A549 treated with AZD2906 at 1 μM for 4 hours (cell line): ENCODE measurements around the gene PRUNE1. TPM values are rescaled to one million over a fixed set of nuclear protein-coding genes. Genes with fewer than 3 reads are reported as not detected.

Experiments
- total RNA-seq: library from RNA; stranded (reverse); fragments of 200-300 nt; extraction: Qiagen RNA extraction; gene quantifications from 5 replicates; pipeline ENCODE4 v1.2.3, GENCODE V29; 2022

Gene PRUNE1, protein sequence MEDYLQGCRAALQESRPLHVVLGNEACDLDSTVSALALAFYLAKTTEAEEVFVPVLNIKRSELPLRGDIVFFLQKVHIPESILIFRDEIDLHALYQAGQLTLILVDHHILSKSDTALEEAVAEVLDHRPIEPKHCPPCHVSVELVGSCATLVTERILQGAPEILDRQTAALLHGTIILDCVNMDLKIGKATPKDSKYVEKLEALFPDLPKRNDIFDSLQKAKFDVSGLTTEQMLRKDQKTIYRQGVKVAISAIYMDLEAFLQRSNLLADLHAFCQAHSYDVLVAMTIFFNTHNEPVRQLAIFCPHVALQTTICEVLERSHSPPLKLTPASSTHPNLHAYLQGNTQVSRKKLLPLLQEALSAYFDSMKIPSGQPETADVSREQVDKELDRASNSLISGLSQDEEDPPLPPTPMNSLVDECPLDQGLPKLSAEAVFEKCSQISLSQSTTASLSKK
- total RNA-seq: 12.1 to 17.8 TPM (median 16.5 TPM) in 5 replicates

DNA sequence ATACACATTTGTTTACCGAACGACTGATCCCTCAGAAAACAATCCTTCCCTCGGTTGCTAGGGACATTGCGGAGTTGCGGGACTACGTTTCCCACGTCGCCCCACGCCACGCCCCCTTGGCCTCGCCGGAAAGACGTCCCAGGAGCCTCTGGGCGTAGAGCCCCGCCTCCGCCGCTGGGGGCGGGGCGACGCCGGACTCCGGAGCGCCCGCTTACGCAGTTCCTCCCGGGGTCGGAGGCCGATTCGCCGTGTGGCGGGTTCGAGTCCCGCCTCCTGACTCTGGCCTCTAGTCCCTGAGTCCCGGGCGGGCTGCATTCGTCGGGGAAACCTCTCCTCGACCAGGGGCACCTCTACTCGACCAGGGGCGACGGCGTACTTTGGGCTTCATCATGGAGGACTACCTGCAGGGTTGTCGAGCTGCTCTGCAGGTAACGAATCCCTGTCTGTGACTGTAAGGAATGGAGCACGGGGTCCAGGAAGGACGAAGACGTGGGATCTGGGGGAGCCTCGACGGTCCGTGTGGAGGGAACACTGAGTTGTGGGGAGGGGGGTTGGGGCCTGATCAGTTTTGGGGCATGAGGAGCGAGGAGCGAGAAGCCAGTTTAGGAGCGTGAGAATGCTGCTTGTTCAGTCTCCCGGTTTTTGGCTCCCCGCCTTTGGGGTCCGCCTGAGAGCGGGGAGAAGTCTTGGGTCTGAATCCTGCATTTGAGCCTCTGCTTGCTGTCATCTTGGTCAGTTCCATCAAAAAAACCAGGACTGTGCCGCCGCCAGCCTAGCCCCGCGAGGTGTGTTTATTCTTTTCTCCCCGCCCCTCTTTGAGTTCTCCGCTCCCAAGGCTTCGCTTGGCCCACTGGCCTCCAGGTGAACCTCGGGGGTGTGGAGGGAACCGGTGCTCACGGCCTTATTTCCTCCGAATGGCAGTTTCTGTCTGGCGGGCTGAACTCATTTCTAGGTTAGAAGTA lies at the start of gene PRUNE1:
PRUNE1 (plus strand) TSS at position 206 of the 962 bp plus-strand sequence; CDS start at position 390, 184 bp downstream.

DNA sequence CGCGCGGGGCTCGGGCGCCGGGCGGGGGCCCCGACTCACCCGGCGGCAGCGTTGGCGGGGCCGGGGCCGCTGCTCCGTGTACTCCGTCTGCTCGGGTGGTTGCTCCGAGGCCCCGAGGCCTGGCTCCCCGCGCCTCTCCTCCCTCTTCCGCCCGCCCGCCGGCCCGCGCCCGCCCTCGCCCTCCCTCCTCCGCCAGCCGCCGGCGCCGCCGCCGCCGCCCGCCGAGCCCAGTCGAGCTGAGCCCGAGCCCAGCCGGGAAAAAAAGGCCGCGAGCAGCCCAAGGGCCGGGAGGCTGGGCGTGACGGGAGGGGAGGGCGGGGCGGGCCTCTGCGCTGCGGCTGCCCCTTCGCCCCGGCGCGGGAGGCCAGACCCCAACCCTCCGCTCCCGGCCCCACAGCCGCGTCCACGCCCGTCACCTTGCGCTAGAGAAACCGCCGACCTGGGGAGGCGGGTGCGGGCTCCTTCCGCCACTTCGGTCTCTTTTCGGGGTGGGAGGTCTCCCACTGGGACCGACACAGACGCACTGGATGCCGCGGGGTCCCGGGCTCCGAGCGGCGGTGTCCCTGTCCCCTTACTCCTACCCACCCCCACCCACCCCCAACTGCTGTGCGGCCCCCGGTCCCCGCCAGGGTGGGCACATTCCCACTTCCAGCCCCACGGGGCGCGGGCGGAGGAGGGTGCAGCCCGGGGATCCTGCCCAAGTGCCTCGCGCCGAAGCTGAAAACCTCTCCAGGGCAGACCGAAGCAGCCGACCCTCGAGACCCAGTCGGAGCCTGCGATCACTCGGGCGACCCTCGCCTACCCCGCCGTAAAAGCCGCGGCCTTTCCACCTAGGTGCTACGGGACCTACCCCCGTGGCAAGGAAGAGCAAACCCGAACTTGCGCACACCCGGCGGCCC lies 33.4 kb upstream of the PRUNE1 start, which contains the start of gene CERS2:
CERS2 (minus strand) TSS at position 256 of the 899 bp plus-strand sequence. CDS start 5,745 bp downstream, outside the sequence.

DNA sequence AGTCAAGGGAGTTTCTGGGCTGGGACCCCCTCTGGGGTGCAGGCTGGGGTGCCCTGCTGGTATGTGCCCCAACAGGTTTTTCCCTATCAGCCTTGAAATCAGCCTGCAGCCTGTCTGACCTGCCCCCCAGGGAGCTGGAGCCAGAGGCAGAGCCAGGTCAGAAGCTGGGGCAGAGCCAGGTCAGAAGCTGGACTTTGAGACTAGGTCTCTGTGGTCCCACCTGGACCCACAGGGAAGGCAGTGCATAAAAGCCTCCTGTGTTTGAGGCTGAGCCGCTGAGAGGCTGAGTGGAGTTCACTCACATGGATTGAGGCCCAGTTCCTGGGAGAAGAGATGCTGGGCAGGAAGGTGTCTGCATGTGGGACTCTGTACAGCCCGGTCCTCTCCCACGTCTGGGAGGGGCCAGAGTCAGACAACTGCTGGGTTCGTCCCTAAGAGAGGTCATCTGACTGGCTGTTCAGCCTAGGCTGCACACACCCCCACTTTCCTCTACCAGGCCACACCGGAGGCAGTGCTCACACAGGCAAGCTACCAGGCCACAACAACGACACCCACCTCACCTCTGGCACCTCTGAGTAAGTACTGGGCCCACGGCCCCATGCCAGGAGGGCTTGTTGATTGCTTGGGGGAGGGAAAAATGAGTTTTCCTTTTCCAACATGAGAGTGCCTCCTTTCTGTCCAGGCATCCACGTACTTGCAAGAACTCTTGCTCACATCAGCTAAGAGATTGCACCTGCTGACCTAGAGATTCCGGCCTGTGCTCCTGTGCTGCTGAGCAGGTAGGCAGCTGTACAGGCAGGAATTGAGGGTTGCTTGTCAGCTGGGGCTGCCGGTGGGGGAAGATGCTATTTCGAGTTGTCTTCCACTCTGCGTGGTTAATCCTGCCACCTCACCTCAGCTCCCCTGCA lies 26.2 kb upstream of the PRUNE1 start, which contains the start of gene ANXA9:
ANXA9 (plus strand) TSS at position 488 of the 908 bp plus-strand sequence. CDS start 814 bp downstream, outside the sequence.

DNA sequence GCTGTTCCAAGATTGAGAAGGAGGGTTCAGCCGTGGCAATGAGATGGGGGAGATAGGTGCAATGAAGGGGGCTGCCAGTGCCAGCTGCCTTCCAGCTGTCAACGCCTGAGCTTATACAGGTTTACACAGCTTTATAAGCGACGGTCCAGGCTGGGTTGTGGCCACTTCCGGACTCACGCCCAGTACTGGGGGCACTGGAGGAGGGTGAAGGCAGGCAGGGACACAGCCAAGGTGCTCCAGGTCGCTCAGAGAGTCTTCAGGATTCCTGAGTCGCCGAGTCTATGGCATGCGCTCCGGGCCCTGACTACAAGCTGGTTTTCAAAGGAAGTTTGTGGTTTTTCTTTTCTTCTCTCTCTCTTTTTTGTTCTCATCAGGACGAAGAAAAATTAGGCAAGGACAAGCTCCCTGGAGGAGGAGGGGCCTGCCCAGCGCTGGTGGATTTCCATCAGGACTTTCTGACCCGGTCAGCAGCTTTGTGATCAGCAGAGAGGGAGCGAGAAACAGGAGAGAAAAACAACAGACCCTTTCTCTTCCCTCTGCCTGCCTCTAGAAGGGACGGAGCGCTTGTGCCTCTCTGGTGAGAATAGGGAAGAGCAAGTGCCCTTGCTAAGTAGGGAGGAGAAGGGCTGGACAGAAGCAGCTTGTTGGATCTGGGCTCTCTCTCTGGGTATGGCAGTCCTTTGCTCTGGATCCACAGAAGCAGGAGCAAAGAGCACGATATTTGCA lies 1.8 kb upstream of the PRUNE1 start, which contains the start of gene MINDY1:
MINDY1 (minus strand) TSS at position 576 of the 726 bp plus-strand sequence. CDS start 4,285 bp downstream, outside the sequence.

DNA sequence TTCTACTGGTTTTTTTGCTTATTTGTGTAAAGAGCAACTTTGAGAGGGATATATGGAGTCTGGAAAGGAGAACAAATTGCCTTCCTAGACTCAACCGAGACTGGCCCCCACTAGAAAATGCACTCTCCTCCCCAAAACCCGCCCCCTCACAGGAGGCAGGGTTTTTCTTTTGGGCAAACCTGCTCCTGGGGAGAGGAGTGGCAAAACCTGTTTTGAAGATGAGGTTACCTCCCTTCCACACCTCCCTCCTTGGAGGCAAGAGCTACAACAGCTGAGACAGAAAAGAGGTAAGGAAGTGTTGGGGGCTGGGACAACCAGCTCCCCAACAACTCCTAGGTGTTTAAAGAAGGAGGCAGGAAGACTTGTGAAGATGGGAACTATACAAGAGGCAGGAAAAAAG lies 28.1 kb downstream of the PRUNE1 start, which contains the start of gene BNIPL:
BNIPL (plus strand) TSS at position 231 of the 400 bp plus-strand sequence; CDS start at position 371, 140 bp downstream.

DNA sequence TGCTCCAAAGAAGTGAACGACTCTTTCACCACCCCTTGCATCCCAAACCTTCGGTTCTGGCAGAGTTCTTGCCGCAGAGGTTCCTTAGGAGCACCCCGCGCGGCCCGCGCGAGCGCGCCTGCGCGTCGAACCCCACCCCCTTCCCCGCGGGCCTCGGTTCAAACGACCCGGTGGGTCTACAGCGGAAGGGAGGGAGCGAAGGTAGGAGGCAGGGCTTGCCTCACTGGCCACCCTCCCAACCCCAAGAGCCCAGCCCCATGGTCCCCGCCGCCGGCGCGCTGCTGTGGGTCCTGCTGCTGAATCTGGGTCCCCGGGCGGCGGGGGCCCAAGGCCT lies 39.3 kb downstream of the PRUNE1 start, which contains the start of gene C1orf56:
C1orf56 (plus strand) TSS at position 161 of the 334 bp plus-strand sequence; CDS start at position 258, 97 bp downstream.

DNA sequence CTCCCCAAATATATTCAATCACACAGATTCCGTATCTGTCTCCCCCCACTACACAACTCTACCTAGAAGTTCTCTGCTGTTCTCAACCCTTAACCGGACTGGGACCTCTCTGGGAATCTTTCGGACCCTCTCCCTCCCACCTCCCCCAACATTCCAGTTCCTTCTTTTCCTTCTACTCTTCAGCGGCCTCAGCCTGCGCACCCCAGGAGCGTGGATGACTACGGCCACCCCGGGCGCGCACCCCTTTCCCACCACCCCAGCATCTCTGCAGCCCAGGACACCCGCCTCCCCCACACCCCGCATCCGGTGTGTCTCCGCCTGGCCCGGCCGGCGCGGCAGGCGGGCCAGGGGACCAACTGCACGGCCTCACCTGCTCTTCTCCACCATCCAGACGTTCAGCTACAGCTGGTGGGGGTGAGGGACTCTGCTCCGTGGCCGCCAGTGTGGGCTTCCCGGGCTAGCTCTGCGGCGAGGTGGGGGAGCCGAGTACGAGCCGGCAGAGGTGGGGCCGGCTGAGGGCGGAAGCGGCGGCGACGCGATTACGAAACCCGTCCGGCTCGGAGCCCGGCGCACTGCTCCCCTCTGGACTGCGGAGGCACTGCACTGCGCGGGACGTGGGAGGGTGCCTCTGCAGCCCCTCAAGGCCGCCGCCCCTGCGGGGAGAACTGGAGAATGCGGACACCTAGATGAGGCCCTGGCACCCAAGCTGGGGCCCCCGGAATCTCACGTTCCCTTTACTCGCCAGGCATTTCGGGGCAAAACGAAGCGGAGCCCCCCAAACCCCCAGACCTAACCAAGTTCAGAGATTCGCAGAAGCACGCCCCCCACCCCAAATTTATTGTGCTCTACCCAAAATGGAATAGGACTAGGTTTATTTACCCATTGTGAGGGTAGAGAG lies 51.1 kb downstream of the PRUNE1 start, which contains the start of gene CDC42SE1:
CDC42SE1 (minus strand) TSS at position 514 of the 898 bp plus-strand sequence. CDS start 3,892 bp downstream, outside the sequence.

DNA sequence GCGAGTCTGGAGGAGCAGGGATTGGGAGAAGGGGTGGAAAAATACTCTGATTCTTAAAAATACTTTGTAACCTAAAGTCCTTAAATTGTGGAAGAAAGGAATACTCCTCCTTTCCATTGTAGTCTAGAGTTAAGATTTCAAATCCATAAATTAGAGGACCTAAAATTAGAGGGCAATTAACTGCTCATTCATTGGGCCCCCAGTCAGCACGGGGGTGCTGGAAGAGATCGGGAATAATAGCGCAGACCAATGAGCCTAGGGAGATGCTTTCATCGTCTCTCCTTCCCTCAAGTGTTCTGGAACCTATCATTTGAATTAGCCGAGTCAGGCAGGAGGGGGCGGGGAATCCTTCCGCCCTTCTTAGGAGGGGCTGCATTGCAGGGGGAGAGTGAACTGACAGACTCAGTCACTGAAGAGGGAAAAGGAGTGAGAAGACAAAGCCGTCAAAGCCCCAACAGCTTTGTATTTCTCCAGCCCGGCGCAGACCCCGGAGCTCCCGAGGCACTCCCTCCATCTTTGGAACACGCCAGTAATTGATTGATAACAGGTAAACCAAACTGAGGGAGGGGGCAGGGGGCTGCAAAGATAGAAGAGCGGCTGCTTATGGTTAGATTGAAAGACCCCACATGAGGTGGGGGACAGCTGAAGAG lies 51.9 kb downstream of the PRUNE1 start, which contains the start of gene MLLT11:
MLLT11 (plus strand) TSS at position 391 of the 650 bp plus-strand sequence. CDS start 6,828 bp downstream, outside the sequence.

DNA sequence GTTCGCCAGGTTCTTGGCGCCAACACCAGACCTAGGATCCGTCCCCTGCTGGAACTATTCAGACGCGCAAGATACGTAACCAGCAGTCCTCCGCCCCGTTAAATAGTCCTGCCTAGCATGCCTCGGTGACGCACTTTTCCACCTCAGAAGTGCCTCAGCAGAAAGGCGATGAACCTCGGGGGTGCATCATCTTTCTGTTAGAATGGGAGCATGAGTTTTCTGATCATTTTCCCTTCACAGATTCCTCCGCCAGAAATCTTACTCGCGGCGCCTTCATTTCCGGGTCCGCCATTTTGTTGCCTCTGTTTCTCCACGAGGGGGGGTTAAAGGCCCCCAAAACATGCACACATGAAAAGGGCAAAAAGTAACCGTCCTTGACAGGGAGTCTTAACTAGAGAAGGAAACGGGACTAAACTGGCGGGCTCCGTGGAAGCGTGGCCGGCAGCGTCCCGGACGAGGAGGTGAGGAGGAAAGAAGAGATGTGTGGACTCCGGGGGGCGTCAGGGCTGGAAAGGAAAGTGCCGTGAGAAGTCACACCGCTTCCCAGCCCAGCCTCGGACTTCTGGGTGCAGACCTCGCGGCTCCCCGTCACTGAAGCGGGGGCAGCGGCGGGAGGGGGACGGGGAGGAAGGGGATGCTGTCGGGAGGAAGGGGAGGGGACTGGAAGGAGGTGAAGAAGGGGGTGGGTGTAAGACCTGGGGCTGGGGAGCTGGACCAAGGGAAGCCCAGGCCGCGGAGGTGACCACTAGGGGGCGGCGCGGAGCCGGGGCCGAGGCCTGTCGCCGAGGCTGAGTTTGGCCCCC lies 62.4 kb downstream of the PRUNE1 start, which contains the start of gene GABPB2:
GABPB2 (plus strand) TSS at position 288 of the 803 bp plus-strand sequence. CDS start 17,429 bp downstream, outside the sequence.

Other genes with a start within 250 kb of the PRUNE1 start
- 14.2 to 19.8 TPM (median 16.1 TPM) in 5 replicates for gene CTSS, start 242.7 kb upstream of the PRUNE1 start, total RNA-seq
- gene CTSK, start 200.2 kb upstream of the PRUNE1 start, total RNA-seq: 1.3 to 1.6 TPM (median 1.4 TPM) in 5 replicates
- gene ARNT, start 131.8 kb upstream of the PRUNE1 start, total RNA-seq: 10.6 to 13.1 TPM (median 12.2 TPM) in 5 replicates
- gene CTXND2, start 121.3 kb upstream of the PRUNE1 start, total RNA-seq: not detected in 5 replicates
- gene SETDB1, start 82.1 kb upstream of the PRUNE1 start, total RNA-seq: 20.7 to 23.2 TPM (median 21.6 TPM) in 5 replicates
- 230 to 240 TPM (median 231 TPM) in 5 replicates for gene CERS2, start 33.6 kb upstream of the PRUNE1 start, total RNA-seq
- 0.56 to 1.0 TPM (median 0.72 TPM) in 5 replicates for gene ANXA9, start 26.2 kb upstream of the PRUNE1 start, total RNA-seq
- gene MINDY1, start 1.5 kb upstream of the PRUNE1 start, total RNA-seq: 2.4 to 3.5 TPM (median 3.1 TPM) in 5 replicates
- 0.04 to 0.16 TPM (median 0.15 TPM) in 5 replicates for gene BNIPL, start 28.1 kb downstream of the PRUNE1 start, total RNA-seq
- 5.4 to 7.8 TPM (median 6.7 TPM) in 5 replicates for gene C1orf56, start 39.3 kb downstream of the PRUNE1 start, total RNA-seq
- 74.5 to 87.3 TPM (median 78.1 TPM) in 5 replicates for gene CDC42SE1, start 51.2 kb downstream of the PRUNE1 start, total RNA-seq
- gene MLLT11, start 51.9 kb downstream of the PRUNE1 start, total RNA-seq: 12.0 to 14.2 TPM (median 13.9 TPM) in 5 replicates
- 2.5 to 3.3 TPM (median 2.9 TPM) in 5 replicates for gene GABPB2, start 62.3 kb downstream of the PRUNE1 start, total RNA-seq
- gene SEMA6C, start 138.2 kb downstream of the PRUNE1 start, total RNA-seq: 1.2 to 2.4 TPM (median 1.8 TPM) in 5 replicates
- not detected in 5 replicates for gene TNFAIP8L2, start 148.2 kb downstream of the PRUNE1 start, total RNA-seq
- gene LYSMD1, start 157.5 kb downstream of the PRUNE1 start, total RNA-seq: 5.1 to 7.6 TPM (median 5.9 TPM) in 5 replicates
- 44.2 to 52.2 TPM (median 45.8 TPM) in 5 replicates for gene SCNM1, start 157.7 kb downstream of the PRUNE1 start, total RNA-seq
- gene TMOD4, start 167.5 kb downstream of the PRUNE1 start, total RNA-seq: 0.24 to 0.29 TPM (median 0.28 TPM) in 3 of 5 replicates, not detected in the others
- 45.3 to 64.3 TPM (median 46.2 TPM) in 5 replicates for gene VPS72, start 181.7 kb downstream of the PRUNE1 start, total RNA-seq
- 49.3 to 62.2 TPM (median 52.8 TPM) in 5 replicates for gene PIP5K1A, start 190.1 kb downstream of the PRUNE1 start, total RNA-seq
- 156 to 191 TPM (median 190 TPM) in 5 replicates for gene PSMD4, start 246.3 kb downstream of the PRUNE1 start, total RNA-seq